Measurements from ENCODE around the gene C16orf74. TPM values are rescaled to one million over a fixed set of nuclear protein-coding genes. Genes with fewer than 3 reads are reported as not detected.

The C16orf74 gene
- total and polyA plus RNA-seq, 2 of the 13 experiments (the other 11 are each of a cell fraction or from before 2014, with no cell fraction given) = 0.13 to 0.29 TPM

DNA sequence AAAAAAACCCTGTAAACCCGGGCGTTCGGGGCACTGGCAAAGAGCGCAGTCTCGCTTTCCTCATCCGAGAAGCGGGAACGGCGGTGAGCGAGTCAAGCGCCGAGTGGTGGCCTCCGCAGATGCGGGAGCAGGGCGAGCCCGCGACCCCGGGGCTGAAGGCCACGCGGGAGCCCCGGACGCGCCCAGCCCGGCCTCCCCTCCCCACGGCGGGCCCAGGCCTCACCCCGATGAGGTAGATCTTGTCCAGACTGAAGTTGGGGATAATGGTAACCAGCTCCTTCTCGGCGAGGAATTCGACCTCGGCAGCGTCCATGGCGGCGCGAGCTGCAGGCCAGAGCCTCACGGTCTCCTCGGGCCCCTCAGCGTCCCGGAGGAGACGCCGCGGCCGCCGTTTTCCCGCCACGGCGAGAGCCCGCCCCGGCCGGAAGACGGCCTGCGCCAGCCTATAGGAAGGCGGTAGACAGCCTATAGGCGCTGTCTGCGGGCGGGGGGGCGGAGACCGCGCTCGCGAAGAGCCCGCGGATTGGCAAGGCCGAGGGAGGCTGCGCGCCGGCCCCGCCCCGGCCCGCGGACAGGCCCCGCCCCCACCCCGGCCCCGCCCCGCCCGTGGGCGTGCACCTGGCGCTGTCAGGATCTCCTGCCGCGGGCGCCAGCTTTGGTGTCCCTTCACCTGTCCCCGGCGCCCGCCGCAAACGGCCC lies 62.2 kb downstream of the C16orf74 start, which contains the start of gene GINS2 (continued):
- peak; percentile 21; the same call in 1 of the 2 replicates for TF ChIP-seq ARID5B (CRISPR knock-in tag; IDR thresholded peaks at IDR 0.05)
- TF ChIP-seq ERF (CRISPR knock-in tag; IDR thresholded peaks at IDR 0.05) = no peak
- TF ChIP-seq, protein P1, sequence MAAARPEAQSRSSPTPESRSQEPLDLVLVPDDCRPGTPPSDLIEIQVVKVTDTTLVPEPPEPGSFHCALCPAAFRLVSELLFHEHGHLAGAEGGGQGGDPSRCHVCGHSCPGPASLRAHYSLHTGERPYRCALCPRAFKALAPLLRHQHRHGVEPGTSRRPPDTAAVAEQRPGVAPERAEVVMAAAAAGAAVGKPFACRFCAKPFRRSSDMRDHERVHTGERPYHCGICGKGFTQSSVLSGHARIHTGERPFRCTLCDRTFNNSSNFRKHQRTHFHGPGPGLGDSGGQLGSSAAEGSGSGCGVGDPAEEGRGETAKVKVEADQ (CRISPR knock-in tag; IDR thresholded peaks at IDR 0.05; ENCODE audit: borderline replicate concordance) = peak; percentile 58; the same call in 1 of the 2 replicates
- TF ChIP-seq TARDBP (CRISPR knock-in tag; IDR thresholded peaks at IDR 0.05) = no peak
- TF ChIP-seq POLR2AphosphoS5 (IDR thresholded peaks at IDR 0.05; ENCODE audit: low read depth, low read length) = peak; percentile 52; the same call in 1 of the 2 replicates
- no peak; the same call in 1 of the 2 replicates for TF ChIP-seq CHCHD3 (CRISPR knock-in tag; IDR thresholded peaks at IDR 0.05)
- no peak for TF ChIP-seq TRIM24 (CRISPR knock-in tag; IDR thresholded peaks at IDR 0.05)
- TF ChIP-seq, protein P2, sequence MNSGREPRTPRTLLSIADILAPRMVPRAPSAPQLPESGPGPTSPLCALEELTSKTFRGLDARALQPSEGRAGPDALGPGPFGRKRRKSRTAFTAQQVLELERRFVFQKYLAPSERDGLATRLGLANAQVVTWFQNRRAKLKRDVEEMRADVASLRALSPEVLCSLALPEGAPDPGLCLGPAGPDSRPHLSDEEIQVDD (CRISPR knock-in tag; IDR thresholded peaks at IDR 0.05; ENCODE audit: borderline replicate concordance) = no peak
- peak; percentile 73; the same call in 1 of the 2 replicates for TF ChIP-seq ZNF704 (CRISPR knock-in tag; IDR thresholded peaks at IDR 0.05; ENCODE audit: borderline replicate concordance)
- TF ChIP-seq, protein P3, sequence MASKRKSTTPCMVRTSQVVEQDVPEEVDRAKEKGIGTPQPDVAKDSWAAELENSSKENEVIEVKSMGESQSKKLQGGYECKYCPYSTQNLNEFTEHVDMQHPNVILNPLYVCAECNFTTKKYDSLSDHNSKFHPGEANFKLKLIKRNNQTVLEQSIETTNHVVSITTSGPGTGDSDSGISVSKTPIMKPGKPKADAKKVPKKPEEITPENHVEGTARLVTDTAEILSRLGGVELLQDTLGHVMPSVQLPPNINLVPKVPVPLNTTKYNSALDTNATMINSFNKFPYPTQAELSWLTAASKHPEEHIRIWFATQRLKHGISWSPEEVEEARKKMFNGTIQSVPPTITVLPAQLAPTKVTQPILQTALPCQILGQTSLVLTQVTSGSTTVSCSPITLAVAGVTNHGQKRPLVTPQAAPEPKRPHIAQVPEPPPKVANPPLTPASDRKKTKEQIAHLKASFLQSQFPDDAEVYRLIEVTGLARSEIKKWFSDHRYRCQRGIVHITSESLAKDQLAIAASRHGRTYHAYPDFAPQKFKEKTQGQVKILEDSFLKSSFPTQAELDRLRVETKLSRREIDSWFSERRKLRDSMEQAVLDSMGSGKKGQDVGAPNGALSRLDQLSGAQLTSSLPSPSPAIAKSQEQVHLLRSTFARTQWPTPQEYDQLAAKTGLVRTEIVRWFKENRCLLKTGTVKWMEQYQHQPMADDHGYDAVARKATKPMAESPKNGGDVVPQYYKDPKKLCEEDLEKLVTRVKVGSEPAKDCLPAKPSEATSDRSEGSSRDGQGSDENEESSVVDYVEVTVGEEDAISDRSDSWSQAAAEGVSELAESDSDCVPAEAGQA (IDR thresholded peaks at IDR 0.05; ENCODE audit: low read depth) = no peak
- TF ChIP-seq, protein P3 (CRISPR knock-in tag; IDR thresholded peaks at IDR 0.05; ENCODE audit: borderline replicate concordance) = peak; percentile 96; the same call in 1 of the 2 replicates
- TF ChIP-seq, protein P4, sequence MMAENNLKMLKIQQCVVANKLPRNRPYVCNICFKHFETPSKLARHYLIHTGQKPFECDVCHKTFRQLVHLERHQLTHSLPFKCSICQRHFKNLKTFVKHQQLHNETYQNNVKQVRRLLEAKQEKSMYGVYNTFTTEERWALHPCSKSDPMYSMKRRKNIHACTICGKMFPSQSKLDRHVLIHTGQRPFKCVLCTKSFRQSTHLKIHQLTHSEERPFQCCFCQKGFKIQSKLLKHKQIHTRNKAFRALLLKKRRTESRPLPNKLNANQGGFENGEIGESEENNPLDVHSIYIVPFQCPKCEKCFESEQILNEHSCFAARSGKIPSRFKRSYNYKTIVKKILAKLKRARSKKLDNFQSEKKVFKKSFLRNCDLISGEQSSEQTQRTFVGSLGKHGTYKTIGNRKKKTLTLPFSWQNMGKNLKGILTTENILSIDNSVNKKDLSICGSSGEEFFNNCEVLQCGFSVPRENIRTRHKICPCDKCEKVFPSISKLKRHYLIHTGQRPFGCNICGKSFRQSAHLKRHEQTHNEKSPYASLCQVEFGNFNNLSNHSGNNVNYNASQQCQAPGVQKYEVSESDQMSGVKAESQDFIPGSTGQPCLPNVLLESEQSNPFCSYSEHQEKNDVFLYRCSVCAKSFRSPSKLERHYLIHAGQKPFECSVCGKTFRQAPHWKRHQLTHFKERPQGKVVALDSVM (CRISPR knock-in tag; IDR thresholded peaks at IDR 0.05) = no peak; the same call in 1 of the 2 replicates
- no peak for TF ChIP-seq ZC3H4 (CRISPR knock-in tag; IDR thresholded peaks at IDR 0.05; ENCODE audit: borderline replicate concordance)
